Measurements from ENCODE around the gene ALG12.
"Not testable (repeated sequence)": the region's sequence is repeated elsewhere in the genome, so short reads cannot be mapped to it uniquely, and the experiment has no call there.

ALG12 gene

DNA sequence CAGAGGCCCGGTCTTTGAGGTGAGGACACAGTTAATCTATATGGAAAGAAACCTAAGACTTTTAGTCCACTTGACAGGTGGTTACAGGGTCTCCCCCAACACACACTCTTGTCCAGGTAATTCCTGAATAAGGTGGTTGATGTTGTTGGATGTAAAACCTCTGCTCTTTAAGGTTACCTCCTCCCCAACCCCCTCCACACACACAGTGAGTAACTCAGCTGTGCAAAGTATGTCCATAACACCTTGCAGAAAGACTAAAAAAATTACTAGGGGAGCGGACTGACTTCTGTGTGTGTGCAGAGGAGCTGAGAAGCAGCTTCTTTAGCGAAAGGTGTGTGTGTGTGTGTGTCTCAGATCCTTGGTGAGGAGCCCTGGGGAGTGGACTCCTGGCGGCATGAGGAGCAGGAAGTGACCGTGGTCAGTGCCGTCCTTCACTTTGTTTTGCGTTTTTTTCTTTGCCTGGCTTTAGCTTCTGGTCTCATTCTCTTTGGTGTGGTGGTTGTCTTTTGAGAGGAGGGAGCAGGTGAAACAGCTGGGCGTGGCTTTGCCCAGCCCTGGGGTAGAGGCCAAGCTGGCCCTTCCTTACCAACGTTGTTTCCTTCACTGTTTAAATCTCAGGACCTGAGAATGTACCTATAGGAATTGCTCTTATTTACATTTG, 62.9 kb downstream of the ALG12 start:
- Mint-ChIP-seq H3K27me3 (ENCODE audit: low read depth) (peaks cover 14% of the 10 kb centered on the region), H3K27ac (peak overlapping the region; percentile 56), H3K4me3 (peak overlapping the region; percentile 90), H3K9me3 (no peaks in the 10 kb centered on the region), H3K36me3 (ENCODE audit: low read depth) (peaks cover 3% of the 10 kb centered on the region), H3K4me1 (ENCODE audit: low read depth) (peaks cover 37% of the 10 kb centered on the region)

DNA sequence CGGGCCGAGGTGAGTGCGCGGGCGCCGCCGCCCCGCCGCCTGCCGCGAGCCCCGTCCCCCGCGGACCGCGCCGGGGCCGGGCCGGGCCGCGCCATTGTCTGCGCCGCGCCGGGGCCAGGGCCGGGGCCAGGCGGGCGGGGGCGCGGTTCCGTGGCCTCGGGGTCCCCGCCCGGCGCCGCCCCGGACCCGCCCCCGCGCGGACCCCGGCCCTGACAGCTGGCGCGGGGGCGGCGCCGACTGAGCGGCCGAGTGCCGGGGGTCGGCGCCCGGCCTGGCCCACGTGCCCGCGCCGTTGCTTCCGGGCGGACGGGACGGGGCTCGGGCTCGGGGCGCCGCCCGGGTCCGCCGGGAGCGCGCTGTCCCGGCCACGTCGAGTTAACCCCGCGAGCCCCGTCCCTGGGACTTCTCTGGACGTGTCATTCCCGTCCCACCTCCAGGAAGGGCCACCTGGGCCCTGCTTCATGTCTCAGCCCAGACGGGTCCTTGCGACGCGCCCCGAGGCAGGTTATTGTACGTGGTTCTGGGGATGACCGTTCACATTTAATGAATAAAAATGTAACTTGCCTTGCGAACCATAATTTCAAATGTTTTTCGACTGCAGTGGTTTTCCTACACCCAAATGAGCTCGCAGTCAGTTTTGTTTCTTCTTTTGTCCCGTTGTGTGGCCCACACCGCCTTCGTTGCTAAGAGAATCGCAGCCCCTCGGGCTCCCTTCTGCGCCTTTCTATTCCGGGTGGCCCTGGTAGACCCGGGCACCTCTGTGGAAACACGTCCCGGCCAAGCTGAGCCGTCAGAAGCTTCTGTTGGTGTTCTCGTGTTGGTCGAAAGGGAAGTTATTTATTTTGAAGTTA, 64.0 kb downstream of the ALG12 start:
- Mint-ChIP-seq H3K27ac (peak overlapping the region; percentile 86), H3K4me1 (ENCODE audit: low read depth) (peaks cover 37% of the 10 kb centered on the region), H3K4me3 (peak overlapping the region; percentile 90), H3K9me3 (no peaks in the 10 kb centered on the region), H3K36me3 (ENCODE audit: low read depth) (peaks cover 3% of the 10 kb centered on the region), H3K27me3 (ENCODE audit: low read depth) (peaks cover 20% of the 10 kb centered on the region)

DNA sequence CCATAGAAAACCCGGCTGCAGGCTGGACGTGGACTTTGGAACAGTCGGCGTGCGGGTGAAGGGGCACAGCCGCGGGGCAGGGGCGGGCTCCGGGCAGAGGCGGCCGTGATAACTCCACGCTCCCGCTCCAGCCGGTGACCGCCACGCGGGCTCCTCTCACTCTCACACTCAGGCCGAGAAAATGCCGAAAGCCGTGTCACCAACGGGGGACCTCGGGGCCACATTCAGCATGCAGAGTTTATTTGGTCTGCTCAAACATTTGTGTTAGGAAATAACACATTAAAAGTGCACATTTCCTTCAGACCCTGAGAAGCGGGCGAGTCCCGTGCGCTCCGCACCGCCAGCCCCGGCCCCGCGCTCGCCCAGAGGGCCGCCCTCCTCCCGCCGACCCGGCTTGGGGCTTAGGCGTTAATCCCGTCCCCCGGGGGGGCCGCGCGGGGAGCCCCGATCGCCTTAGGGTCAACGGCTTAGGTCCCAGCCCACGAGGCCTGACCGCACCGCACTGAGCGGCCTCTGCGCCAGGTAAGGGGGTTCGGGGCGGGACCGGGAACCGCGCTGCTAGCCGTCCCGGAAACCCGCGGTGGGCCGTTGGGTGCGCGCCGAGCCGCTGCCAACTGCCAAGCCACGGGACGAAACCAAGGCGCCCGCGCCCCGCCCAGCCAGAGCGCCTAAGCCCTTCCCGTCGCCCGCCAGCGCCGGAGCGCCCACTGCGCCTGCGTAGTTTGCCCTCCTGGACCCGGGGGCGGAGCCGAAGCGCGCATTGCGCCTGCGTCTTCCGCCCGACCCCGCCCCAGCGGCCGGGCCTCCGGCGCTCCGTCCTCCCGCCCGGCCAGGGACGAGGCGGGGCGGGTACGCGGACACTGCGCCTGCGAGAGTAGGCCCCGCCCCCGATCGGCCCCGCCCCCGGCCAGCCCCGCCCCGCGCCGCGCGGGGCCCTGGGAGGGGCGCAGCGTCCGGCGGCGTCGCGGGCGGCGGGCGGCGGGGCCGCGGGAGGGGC, 65.0 kb downstream of the ALG12 start, which contains the start of gene ZBED4:
ZBED4 (plus strand) TSS at position 947 of the 997 bp plus-strand sequence. CDS start 29,819 bp downstream, outside the sequence.
- Mint-ChIP-seq H3K27me3 (ENCODE audit: low read depth) (peaks cover 21% of the 10 kb centered on the region), H3K27ac (peak within 1 kb of the TSS; percentile 86), H3K4me1 (ENCODE audit: low read depth) (peaks cover 34% of the 10 kb centered on the region), H3K9me3 (no peaks in the 10 kb centered on the region), H3K36me3 (ENCODE audit: low read depth) (no peaks in the 10 kb centered on the region), H3K4me3 (peak within 1 kb of the TSS; percentile 90)

DNA sequence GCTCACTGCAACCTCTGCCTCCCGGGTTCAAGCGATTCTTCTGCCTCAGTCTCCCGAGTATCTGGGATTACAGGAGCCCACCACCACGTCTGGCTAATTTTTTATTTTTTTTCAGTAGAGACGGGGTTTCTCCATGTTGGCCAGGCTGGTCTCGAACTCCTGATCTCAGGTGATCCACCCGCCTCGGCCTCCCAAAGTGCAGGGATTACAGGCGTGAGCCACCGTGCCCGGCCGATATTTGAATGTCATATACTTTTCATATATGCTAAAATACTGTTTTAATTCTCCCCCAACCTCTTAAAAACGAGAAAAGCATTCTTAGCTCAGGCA, 65.7 kb downstream of the ALG12 start:
- Mint-ChIP-seq H3K27me3 (ENCODE audit: low read depth) (peaks cover 28% of the 10 kb centered on the region), H3K27ac (peak overlapping the region; percentile 63), H3K4me1 (ENCODE audit: low read depth) (peaks cover 34% of the 10 kb centered on the region), H3K4me3 (peak overlapping the region; percentile 63)
- not testable (repeated sequence) for H3K9me3 Mint-ChIP-seq; H3K36me3 Mint-ChIP-seq (ENCODE audit: low read depth)

DNA sequence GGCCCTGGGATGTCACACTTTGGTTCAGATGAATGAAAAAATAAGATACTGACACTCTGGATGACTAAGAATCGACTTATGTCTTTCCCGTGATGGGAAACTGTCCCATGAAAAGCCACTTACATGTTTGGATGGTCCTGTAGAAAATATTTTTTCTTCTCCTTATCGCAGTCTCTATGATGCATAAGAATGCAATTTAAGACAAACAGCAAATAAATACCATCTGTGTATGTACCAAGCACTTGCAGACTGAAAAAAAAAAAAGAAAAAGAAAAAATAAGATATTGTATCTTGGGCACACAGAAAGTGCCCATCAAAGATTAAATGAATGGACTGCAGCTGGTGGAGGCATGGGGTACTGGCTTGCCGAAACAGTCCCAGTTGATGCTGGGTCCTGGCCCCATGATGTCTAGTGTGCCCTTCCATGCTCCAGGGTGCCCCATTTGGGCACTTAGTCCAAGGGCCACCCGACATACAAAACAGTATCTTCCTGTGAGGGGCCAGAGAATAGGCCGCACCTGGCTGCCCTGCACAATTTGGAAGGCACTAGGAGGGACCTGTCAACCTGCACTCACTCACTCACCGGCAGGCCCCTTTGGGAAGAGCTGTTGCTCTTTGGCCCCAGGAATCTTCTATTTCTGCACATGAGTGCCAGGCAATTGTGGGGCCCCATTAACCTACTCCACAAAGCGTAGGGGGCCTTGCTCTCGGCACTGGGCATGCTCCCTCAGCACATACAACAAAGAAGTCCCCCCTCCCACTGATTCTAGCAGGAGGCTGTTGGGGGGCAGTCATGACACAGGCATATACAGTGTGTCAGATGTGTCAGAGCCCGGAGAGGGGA, 67.1 kb downstream of the ALG12 start:
- Mint-ChIP-seq H3K36me3 (ENCODE audit: low read depth) (no peaks in the 10 kb centered on the region), H3K9me3 (no peaks in the 10 kb centered on the region), H3K27ac (peak overlapping the region; percentile 61), H3K27me3 (ENCODE audit: low read depth) (peaks cover 41% of the 10 kb centered on the region), H3K4me1 (ENCODE audit: low read depth) (peaks cover 34% of the 10 kb centered on the region), H3K4me3 (peak overlapping the region; percentile 71)
